ENCODE data around the gene UBR4. TPM values are rescaled to one million over a fixed set of nuclear protein-coding genes. Genes with fewer than 3 reads are reported as not detected.

UBR4 gene
- total RNA-seq, 1 donor from 2014 or later = 66.1 TPM

DNA sequence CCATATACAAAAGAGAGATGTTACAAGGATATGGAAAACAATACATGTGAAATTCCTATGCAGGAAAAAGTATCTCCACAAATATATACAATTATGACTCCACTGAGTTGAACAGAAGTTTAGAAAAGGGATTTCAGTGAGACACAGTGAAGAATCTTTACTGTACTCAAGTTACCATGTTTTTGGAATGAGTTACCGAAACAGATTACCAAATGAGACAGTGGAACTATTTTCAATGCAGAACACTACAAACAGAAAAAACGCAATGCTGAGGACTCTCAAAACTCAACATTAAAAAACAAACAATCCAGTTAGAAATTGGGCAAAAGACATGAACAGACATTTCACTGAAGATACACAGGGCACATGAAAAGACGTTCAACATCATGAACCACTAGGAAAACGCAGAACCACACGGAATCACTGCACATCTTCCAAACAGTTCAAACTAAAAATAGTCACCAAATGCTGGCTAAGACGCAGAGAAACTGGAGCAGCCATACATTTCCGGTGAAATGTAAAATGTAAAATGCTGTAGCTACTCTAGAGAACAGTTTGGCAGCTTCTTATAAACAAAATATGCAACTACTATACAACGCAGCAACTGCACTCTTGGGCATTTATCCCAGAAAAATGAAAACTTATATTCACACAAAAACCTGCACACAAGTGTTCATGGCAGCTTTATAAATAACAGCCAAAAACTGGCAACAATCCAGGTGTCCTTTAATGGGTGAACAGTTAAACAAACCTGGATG lies 118.7 kb downstream of the UBR4 start:
- DNase-seq (ENCODE audit: low read depth) (no peak), FAIRE-seq (no peak)
- Histone ChIP-seq H3K27me3 (ENCODE audit: control insufficient read depth, insufficient read depth, low read length) (no peaks in the 10 kb centered on the region), H3K4me3 (ENCODE audit: low read depth, low read length) (no peak overlapping the region), H3K36me3 (ENCODE audit: control insufficient read depth, insufficient read depth, low read length) (peaks cover 62% of the 10 kb centered on the region)
- TF ChIP-seq, protein P1, sequence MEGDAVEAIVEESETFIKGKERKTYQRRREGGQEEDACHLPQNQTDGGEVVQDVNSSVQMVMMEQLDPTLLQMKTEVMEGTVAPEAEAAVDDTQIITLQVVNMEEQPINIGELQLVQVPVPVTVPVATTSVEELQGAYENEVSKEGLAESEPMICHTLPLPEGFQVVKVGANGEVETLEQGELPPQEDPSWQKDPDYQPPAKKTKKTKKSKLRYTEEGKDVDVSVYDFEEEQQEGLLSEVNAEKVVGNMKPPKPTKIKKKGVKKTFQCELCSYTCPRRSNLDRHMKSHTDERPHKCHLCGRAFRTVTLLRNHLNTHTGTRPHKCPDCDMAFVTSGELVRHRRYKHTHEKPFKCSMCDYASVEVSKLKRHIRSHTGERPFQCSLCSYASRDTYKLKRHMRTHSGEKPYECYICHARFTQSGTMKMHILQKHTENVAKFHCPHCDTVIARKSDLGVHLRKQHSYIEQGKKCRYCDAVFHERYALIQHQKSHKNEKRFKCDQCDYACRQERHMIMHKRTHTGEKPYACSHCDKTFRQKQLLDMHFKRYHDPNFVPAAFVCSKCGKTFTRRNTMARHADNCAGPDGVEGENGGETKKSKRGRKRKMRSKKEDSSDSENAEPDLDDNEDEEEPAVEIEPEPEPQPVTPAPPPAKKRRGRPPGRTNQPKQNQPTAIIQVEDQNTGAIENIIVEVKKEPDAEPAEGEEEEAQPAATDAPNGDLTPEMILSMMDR (IDR thresholded peaks at IDR 0.05; ENCODE audit: insufficient read depth, low read length, severe bottlenecking) = no peak

DNA sequence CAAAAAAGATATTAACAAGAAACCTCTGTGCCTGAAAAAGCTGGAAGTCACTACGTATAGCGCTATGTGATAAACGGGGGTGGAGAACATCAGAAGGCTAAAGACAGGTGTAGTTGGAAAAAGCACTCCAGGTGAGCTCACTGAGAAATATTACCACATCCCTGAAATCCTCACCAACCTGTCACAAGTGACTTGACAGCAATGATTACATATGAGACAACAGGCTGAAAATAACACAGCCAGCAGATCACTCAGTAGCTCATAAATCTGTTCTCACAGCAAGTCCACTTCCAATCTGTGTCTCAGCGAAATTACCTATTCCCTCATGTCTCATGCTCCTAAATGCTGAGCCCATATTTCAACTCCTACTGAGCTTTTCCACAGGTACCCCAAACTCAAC lies 120.5 kb downstream of the UBR4 start:
- Histone ChIP-seq H3K4me3 (ENCODE audit: low read depth, low read length) (no peak overlapping the region), H3K36me3 (ENCODE audit: control insufficient read depth, insufficient read depth, low read length) (peaks cover 57% of the 10 kb centered on the region), H3K27me3 (ENCODE audit: control insufficient read depth, insufficient read depth, low read length) (no peaks in the 10 kb centered on the region)
- TF ChIP-seq, protein P1 (IDR thresholded peaks at IDR 0.05; ENCODE audit: insufficient read depth, low read length, severe bottlenecking) = no peak
- FAIRE-seq (no peak), DNase-seq (ENCODE audit: low read depth) (no peak)

GRCh38 chr1:19088717-19089442 lies 121.2 kb downstream of the UBR4 start:
- TF ChIP-seq, protein P1 (IDR thresholded peaks at IDR 0.05; ENCODE audit: insufficient read depth, low read length, severe bottlenecking) = no peak

DNA sequence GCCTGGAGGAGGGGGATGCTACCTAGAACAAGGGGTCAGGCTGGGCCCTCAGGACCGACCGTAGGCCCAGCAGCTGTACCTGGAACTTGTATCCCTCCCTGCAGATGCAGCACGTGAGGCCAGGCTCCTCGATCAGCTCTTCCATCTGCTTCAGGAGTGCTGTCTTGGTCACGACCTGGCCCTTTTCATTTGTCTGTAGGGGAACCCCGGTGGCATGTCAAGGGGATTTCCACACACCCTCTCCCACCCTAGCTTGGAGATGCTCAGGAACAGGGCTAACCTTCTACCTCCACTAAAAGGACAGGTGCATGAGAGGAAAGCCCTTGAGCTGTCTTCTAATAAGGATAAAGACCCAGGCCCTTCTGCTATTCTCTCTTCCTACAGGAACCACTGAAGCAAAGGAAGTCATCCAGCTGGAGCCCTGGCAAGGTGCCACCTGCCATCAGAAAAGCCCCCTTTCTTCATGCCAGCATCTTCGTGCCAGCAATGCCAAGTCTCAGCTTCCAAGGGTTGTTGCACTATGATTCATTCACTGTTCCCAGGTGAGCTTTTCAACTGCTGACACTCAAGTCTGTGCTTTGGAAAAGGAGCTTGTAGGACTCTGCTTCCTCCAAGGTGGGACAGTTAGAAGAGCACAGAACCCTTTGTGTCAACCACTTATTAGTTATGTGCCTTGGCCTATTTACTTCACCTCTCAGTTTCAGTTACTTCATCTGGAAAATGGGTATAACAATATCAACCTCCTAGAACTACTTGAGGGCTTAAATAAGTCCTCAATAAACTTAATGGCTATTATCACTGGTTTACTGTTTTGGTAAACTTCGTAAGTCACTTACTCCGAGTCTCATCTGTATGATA lies 122.1 kb downstream of the UBR4 start:
- TF ChIP-seq, protein P1 (IDR thresholded peaks at IDR 0.05; ENCODE audit: insufficient read depth, low read length, severe bottlenecking) = no peak
- Histone ChIP-seq H3K27me3 (ENCODE audit: control insufficient read depth, insufficient read depth, low read length) (no peaks in the 10 kb centered on the region), H3K4me3 (ENCODE audit: low read depth, low read length) (no peak overlapping the region), H3K36me3 (ENCODE audit: control insufficient read depth, insufficient read depth, low read length) (peaks cover 51% of the 10 kb centered on the region)
- FAIRE-seq (no peak), DNase-seq (ENCODE audit: low read depth) (no peak)

More at GRCh38 chr1:19088717-19089442, 121.2 kb downstream of the UBR4 start:
- Histone ChIP-seq H3K36me3 (ENCODE audit: control insufficient read depth, insufficient read depth, low read length) (peaks cover 59% of the 10 kb centered on the region), H3K27me3 (ENCODE audit: control insufficient read depth, insufficient read depth, low read length) (no peaks in the 10 kb centered on the region), H3K4me3 (ENCODE audit: low read depth, low read length) (no peak overlapping the region)
- FAIRE-seq (no peak), DNase-seq (ENCODE audit: low read depth) (no peak)

- Histone ChIP-seq H3K27me3 (ENCODE audit: control insufficient read depth, insufficient read depth, low read length) (no peaks in the 10 kb centered on the region), H3K4me3 (ENCODE audit: low read depth, low read length) (no peak overlapping the region), H3K36me3 (ENCODE audit: control insufficient read depth, insufficient read depth, low read length) (peaks cover 46% of the 10 kb centered on the region)
- FAIRE-seq (no peak), DNase-seq (ENCODE audit: low read depth) (no peak)
- TF ChIP-seq, protein P1 (IDR thresholded peaks at IDR 0.05; ENCODE audit: insufficient read depth, low read length, severe bottlenecking) = no peak
Measured at GRCh38 chr1:19087017-19087736, 122.9 kb downstream of the UBR4 start.
